ENCODE measurements around the gene TSC22D4.
A peak's percentile ranks its signal among the peaks of the same experiment; 100 is the strongest.

The TSC22D4 gene

GRCh38 chr7:100492738-100493475 lies 13.9 kb upstream of the TSC22D4 start:
- no peak for DNase-seq

GRCh38 chr7:100491192-100491578 lies 12.2 kb upstream of the TSC22D4 start:
- no peak for DNase-seq

- DNase-seq, result no peak
Observed at GRCh38 chr7:100490483-100491191, 11.6 kb upstream of the TSC22D4 start.

GRCh38 chr7:100489824-100490223 lies 10.8 kb upstream of the TSC22D4 start:
- peak; percentile 57 for DNase-seq

GRCh38 chr7:100489121-100489520 lies 10.1 kb upstream of the TSC22D4 start:
- no peak for DNase-seq

- no peak for DNase-seq
Observed at GRCh38 chr7:100488333-100489095, 9.5 kb upstream of the TSC22D4 start.

GRCh38 chr7:100486753-100487446 lies 7.9 kb upstream of the TSC22D4 start:
- no peak for DNase-seq

GRCh38 chr7:100486111-100486636 lies 7.2 kb upstream of the TSC22D4 start:
- no peak for DNase-seq

GRCh38 chr7:100485471-100485876 lies 6.5 kb upstream of the TSC22D4 start:
- DNase-seq, result no peak

GRCh38 chr7:100484673-100485045 lies 5.6 kb upstream of the TSC22D4 start:
- DNase-seq, result no peak

GRCh38 chr7:100483722-100484672 lies 5.0 kb upstream of the TSC22D4 start, which contains the start of gene NYAP1:
Gene NYAP1, plus strand, starts transcription at chr7:100483927. Its CDS starts 1,385 bp downstream, at chr7:100485312.
- DNase-seq, result peak; percentile 35

- DNase-seq, result peak; percentile 79
Observed at GRCh38 chr7:100483090-100483721, 4.2 kb upstream of the TSC22D4 start.

- DNase-seq, result no peak
Observed at GRCh38 chr7:100482728-100483089, 3.7 kb upstream of the TSC22D4 start.

GRCh38 chr7:100481466-100481865 lies 2.5 kb upstream of the TSC22D4 start:
- no peak for DNase-seq

GRCh38 chr7:100477871-100478267 lies 1.1 kb downstream of the TSC22D4 start:
- DNase-seq, result no peak

- peak; percentile 43 for DNase-seq
Observed at GRCh38 chr7:100476903-100477870, 1.8 kb downstream of the TSC22D4 start.

- no peak for DNase-seq
Observed at GRCh38 chr7:100476101-100476780, 2.8 kb downstream of the TSC22D4 start.

- DNase-seq, result no peak
Observed at GRCh38 chr7:100475549-100475948, 3.5 kb downstream of the TSC22D4 start.

GRCh38 chr7:100472854-100473499 lies 6.0 kb downstream of the TSC22D4 start:
- no peak for DNase-seq
